Heart left ventricle (tissue), 13 donors: ENCODE measurements around the gene ASIC1.

Source experiments
- POLR2A ChIP-seq, 2 donors: fragments of 450-650 bp; IDR thresholded peaks; one replicate each; pipeline ENCODE4 v1.6.1; 2017; ENCODE audit warnings: antibody characterized with exemption in 2 of 2, mild to moderate bottlenecking in 2 of 2, moderate library complexity in 2 of 2
- TF ChIP-seq, protein P1 (sequence below), 12 donors: fragments of 200-600 bp; sonication (generic) in 4 of 12; IDR thresholded peaks; one replicate each; pipeline versions ENCODE4 v1.5.0 to v1.8.0; 2018 to 2022; ENCODE audit warnings: antibody characterized with exemption in 12 of 12, mild to moderate bottlenecking in 5 of 12
- donor health status: ischemic (EF 13 %, LVEDD 7.1; RV severe dilation, severe dysfunction).
- donor health status: DM: no; HTN: yes; CAD: no.
- donor health status: DM: no; HTN: no; CAD: no.
- donor health status: ischemic (EF 25% LVEDD 6.9; RV normal size, moderate dysfunction).
- donor health status: ischemic (EF 25% LVEDD 5.7; RV mildly dilated, moderate dysfunction).
- donor health status: ischemic (EF 35%, LVEDD 5.7; RV mildly dilated, moderate dysfunction).
- donor health status: nonischemic (EF 11% LVEDD 7.7; RV severe dilation, severe dysfunction).
- donor health status: DM: yes; HTN: yes; CAD: no.
- donor health status: PGD.
- donor health status: ischemic (EF 29% LVEDD 5.4; RV normal size, mild dysfunction).
- donor health status: nonischemic (EF 23%, LVEDD 6.1; RV moderate dilation, normal function).

DNA sequence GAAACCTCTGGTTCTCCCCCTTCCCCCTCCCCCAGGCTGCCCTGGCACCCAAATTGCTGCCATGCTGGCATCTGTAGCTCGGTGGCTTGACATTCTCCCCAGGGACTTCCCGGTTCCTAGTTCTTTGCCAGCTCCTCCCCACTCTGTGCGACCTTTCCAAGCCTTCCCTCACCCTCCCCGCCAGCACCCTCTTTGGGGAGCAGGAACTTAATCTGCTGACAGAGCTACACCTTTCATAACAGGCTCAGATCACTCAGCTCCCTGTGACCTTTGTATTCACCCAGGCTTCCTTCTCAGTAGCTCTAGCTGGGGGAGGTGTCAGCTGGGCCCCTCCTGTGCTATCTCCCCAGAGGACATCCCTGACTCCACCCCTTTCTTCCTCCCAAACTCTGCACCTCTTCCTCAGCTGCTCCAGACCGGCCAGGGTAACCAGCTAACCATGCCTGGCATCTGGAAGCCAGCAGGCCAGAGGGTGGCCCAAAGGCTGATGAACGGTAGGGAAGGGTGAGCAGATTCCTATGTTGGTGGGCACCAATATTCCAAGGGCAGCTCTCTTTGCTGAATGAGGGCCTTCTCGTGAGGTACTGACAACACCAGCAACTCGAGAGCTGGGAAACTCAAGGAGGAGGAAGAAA lies 52.8 kb downstream of the ASIC1 start:
- TF ChIP-seq, protein P1, sequence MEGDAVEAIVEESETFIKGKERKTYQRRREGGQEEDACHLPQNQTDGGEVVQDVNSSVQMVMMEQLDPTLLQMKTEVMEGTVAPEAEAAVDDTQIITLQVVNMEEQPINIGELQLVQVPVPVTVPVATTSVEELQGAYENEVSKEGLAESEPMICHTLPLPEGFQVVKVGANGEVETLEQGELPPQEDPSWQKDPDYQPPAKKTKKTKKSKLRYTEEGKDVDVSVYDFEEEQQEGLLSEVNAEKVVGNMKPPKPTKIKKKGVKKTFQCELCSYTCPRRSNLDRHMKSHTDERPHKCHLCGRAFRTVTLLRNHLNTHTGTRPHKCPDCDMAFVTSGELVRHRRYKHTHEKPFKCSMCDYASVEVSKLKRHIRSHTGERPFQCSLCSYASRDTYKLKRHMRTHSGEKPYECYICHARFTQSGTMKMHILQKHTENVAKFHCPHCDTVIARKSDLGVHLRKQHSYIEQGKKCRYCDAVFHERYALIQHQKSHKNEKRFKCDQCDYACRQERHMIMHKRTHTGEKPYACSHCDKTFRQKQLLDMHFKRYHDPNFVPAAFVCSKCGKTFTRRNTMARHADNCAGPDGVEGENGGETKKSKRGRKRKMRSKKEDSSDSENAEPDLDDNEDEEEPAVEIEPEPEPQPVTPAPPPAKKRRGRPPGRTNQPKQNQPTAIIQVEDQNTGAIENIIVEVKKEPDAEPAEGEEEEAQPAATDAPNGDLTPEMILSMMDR (IDR thresholded peaks at IDR 0.05): no peak
- TF ChIP-seq POLR2A (IDR thresholded peaks at IDR 0.05): no peak
